HG03342 (cell line): ENCODE measurements around the gene SLC16A7.

Experiments
- ATAC-seq: cut with Tn5 transposase; IDR thresholded peaks from one replicate; pipeline ENCODE4 v1.9.1; 2021; ENCODE audit warnings: mild to moderate bottlenecking, moderate library complexity; ENCODE audit not compliant: unreplicated experiment

SLC16A7 gene

DNA sequence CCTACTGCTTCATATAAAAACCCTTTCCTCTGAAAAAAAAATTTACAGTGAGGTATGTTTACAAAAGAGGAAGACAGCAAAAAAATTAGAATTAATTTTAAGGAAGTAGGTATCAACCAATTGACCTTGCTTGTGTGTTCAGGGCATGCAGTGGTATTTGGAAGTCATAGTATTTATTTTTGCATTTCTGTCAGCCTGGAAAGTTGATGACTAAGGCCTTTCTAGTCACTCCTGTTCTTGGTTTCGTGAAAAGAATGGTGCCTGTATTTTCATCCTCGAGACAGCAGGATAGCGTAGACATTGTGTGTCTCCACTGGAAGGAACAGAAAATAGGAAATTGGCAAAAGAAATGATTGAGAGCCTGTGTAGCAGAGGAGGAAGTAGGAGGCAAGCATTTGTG, 24.5 kb downstream of the SLC16A7 start:
- peak; percentile 56 for ATAC-seq

DNA sequence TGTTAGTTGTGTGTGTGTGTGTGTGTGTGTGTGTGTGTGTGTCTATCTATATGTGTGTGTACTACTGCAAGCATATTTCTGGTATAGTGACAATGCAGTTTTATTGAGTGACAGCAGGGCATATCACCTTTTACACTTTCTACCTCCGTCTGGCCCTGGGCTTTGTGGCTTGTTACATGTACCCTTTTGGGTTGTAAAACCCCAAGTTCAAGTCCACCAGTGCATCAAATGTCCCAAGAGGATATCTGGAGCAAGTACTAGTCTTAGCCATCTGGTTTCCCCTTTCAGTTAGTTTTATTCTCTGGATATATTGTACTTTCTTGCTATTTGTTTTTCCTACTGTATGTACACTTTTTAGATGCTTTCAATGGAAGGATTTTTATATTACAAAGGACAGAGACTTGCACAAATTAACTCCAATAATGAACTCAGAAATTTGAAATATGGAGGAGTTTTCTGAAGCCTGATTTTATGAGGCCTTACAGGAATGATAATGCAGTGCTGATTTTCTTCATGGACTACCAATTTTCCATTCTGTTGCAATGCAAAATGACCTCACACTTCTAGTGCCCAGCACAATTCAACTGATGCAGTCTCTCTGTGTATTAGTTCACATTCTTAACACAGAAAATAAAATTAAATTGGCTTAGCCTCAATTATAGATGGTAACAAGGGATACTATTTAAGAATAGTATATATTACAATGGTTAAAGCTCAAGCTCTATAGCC, 29.1 kb downstream of the SLC16A7 start:
- ATAC-seq, result no peak

- ATAC-seq, result no peak
These were observed 30.6 kb downstream of the SLC16A7 start for GRCh38 chr12:59626382-59626781.

- ATAC-seq, result no peak
These were observed 31.8 kb downstream of the SLC16A7 start for GRCh38 chr12:59627582-59627981.

GRCh38 chr12:59629890-59630289, 34.1 kb downstream of the SLC16A7 start:
- ATAC-seq, result no peak

DNA sequence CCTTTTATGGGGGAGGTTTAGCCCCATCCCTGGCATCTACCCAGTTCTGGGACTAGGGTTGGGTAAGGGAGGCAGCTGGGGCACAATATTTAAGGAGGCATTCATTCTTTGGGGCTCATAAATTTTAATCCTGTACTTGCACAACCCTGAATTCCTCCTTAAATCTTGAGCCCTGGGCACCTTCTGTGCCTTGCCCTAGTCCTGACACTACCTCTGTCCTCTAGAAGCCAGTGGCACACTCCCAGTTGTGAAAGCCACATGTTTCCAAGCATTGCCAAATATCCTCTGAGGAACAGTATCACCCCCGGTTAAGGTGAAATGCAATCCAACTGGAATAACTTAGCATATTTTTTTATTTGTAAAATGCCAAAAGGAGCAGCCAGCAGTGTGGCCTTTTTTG, 36.6 kb downstream of the SLC16A7 start:
- ATAC-seq, result no peak

DNA sequence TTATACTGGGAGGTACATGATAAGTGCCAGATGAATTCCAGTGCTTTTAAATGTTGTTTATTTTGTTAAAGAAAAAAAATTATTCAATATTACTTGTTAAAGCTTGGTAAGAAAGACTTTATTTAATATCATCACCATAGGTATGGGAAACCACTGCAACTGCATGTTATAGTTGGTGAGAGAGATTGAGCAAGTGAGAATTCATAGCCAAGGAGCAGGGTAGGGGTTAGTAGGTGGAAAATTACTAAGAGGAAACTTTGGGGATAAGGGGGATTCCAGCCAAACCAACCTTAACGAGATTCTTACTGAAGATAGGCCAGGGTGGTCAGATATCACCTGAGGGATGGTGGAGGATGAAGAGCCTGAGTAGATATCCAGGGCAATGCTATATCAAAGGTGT, 38.4 kb downstream of the SLC16A7 start:
- no peak for ATAC-seq

- peak; percentile 46 for ATAC-seq
These were observed 41.3 kb downstream of the SLC16A7 start for GRCh38 chr12:59636945-59637691.

DNA sequence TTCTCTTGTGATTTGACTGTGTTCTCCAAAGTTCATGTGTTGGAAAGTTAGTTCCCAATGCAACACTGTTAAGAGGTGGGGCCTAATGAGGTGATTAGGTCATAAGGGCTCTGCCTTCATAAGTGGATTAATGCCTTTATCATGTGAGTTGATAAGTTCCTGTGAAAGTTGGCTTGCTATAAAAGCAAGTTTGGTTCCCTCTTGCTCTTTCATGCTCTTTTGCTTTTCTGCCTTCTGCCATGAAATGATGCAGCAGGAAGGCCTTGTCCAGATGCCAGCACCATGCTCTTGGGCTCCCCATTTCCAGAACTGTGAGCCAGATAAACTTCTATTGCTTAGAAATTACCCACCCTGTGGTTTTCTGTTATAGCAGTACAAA, 41.9 kb downstream of the SLC16A7 start:
- no peak for ATAC-seq

GRCh38 chr12:59643550-59643949, 47.7 kb downstream of the SLC16A7 start:
- ATAC-seq, result no peak

DNA sequence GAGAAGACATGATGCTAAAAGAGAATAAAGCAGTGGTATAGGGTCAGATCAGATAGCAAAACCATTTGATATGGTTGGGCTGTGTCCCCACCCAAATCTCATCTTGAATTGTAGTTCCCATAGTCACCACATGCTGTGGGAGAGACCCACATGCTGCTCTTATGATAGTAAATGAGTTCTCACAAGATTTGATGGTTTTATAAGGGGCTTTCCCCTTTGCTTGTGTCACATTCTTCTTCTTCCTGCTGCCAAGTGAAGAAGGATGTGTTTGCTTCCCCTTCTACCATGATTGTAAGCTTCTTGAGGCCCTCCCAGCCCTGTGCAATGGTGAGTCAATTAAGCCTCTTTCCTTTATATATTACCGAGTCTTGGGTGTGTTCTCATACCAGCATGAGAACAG, 49.4 kb downstream of the SLC16A7 start:
- ATAC-seq, result no peak

DNA sequence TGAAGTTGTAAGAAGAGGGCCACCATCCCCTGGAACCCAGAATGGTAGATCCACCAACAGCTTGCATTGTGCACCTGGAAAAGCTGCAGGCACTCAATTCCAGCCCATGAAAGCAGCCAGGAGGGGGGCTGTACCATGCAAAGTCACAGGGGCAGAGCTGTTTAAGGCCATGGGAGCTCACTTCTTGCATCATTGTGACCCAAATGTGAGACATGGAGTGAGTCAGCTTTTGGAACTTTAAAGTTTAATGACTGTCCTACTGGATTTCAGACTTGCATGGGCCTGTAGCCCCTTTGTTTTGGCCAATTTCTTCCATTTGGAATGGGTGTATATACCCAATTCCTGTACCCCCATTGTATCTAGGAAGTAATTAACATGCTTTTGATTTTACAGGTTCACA, 50.8 kb downstream of the SLC16A7 start:
- no peak for ATAC-seq

- ATAC-seq, result no peak
These were observed 53.4 kb downstream of the SLC16A7 start for GRCh38 chr12:59649203-59649602.

- ATAC-seq, result no peak
These were observed 54.9 kb downstream of the SLC16A7 start for GRCh38 chr12:59650588-59651228.

DNA sequence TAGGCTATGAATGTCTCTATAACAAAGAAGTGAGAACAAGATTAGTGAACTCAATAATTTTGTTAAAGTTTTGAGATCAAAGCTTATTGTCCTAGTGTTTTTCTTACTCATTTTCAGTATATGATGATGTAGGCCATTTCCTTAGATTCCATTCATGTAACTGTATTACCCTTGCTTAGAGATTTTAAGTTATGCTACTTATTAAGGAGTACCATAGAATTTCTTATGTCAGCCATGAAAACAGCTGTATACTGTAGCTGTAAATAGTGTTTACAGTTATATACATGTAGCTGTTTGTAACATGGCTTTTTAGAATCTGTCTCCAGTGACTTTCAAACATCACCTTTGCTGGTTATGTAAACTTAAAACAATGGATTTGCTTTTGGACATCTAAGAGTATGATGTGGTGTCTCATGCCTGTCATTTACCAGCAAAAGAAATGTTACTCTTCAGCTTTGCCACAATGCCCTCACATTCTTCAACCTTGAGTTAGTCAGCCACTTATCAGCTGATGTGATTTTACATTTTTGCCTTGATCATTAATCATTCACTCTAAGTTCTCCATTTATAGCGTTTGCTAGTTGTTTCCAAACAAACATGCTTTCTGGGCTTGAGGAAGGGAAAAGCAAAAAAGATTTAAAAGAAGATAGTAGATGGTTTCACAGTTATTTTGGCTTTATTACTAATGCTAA, 55.5 kb downstream of the SLC16A7 start:
- no peak for ATAC-seq

DNA sequence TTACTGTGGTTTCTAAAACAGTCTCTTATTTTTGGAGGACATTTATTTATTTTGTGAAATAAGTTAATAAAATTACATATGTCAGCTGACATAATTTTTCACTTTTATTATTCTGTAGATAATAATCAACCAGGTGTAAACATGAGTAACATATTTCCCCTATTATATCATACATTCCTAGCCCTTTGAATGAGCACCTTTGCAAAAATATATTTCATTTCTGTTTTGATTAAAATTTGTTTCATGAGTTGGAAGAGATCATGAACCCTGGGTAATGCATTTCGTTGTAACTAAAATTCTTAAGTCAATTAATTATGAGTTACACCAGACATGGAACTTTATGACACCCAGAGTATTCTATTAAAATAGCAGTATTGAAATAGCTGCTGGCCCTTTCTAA, 56.3 kb downstream of the SLC16A7 start:
- no peak for ATAC-seq

- ATAC-seq, result no peak
These were observed 58.2 kb downstream of the SLC16A7 start for GRCh38 chr12:59654061-59654460.

DNA sequence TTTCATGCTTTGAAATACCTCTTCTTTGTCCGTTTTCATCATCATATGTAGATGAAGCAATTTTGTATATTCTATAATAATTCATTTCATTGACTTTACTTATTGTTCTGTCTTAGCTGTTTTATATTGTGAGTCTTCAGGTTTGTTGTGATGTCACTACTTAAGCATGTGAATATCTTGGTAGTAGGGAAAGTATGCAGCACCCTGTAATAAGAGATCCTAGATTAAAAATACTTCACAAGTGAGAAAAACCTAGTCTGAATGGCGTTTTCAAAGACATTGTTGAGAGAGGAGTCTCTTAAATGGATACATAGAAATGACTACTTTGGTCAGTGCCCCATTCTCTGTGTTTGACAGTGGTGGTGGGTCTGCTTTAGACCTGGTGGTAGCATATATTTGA, 61.4 kb downstream of the SLC16A7 start:
- ATAC-seq, result no peak

DNA sequence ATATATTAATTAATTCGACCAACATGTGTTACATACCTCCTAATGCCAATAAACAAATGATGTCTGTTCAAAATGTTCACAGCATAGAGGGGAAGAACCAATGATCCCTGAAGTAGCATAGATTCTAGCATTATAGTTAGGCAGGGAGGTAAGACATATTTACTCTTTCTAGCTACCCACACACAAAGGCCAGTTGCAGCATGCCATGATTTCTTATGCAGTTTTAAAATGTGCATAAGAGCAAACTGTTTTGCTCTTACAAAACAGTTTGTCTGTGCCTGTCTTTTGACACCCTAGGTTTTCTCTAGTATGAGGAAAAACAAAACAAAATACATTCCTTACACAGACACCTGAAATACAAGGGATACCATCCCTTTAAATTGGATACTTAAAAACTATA, 61.9 kb downstream of the SLC16A7 start:
- ATAC-seq, result no peak

DNA sequence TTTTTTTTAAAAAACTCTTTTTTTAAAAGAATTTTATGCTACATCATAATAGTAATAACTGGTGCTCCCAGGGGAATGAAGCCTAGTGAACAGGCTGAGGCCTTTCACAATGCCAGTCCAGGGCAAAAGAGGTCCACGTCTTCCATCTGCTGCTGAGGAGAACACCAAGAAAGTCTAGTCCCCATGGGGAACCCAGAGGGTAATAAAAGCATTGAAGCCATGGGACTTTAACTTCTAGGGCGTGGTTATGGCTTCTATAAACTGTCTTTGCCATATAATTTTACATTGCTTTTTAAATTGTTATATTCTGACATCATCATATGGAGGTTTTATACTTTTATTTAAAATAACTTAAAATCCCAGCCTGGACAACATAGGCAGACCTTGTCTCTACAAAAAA, 64.3 kb downstream of the SLC16A7 start:
- no peak for ATAC-seq

- no peak for ATAC-seq
These were observed 65.2 kb downstream of the SLC16A7 start for GRCh38 chr12:59660921-59661597.
